Loucy (cell line): ENCODE results near the gene SGMS1.

ENCODE experiments used
- EZH2phosphoT487 ChIP-seq: fragments of 200-600 bp; IDR thresholded peaks from 2 replicates; pipeline ENCODE4 v1.6.1; 2018; ENCODE audit warnings: antibody characterized with exemption, mild to moderate bottlenecking, moderate library complexity, borderline replicate concordance
- TF ChIP-seq, protein P1 (sequence below): fragments of 200-600 bp; sonication (generic); conservative IDR thresholded peaks from 2 replicates; pipeline ENCODE4 v1.5.1; 2014; ENCODE audit warnings: mild to moderate bottlenecking, antibody characterized with exemption, low read length

DNA sequence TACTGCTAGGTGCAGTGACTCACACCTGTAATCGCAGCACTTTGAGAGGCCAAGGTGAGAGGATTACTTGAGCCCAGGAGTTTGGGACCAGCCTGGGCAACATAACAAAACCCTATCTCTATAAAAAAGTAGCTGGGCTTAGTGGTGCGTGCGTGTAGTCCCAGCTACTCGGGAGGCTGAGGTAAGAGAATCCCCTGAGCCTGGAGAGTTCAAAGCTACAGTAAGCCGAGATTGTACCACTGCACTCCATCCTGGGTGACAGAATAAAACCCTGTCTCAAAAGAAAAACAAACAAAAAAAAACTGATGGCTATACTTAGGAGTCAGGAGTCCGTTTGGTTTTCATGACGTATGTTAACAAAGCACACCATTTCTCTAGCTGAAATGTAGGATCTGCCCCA, 2.9 kb downstream of the SGMS1 start:
- TF ChIP-seq, protein P1, sequence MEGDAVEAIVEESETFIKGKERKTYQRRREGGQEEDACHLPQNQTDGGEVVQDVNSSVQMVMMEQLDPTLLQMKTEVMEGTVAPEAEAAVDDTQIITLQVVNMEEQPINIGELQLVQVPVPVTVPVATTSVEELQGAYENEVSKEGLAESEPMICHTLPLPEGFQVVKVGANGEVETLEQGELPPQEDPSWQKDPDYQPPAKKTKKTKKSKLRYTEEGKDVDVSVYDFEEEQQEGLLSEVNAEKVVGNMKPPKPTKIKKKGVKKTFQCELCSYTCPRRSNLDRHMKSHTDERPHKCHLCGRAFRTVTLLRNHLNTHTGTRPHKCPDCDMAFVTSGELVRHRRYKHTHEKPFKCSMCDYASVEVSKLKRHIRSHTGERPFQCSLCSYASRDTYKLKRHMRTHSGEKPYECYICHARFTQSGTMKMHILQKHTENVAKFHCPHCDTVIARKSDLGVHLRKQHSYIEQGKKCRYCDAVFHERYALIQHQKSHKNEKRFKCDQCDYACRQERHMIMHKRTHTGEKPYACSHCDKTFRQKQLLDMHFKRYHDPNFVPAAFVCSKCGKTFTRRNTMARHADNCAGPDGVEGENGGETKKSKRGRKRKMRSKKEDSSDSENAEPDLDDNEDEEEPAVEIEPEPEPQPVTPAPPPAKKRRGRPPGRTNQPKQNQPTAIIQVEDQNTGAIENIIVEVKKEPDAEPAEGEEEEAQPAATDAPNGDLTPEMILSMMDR, result no peak
- no peak for TF ChIP-seq EZH2phosphoT487
